HUES6 (cell line): Measurements from ENCODE around the gene POLE4.

Experiments used
- H3K27ac ChIP-seq: 2 replicates; pipeline ENCODE4 v1.7.0; 2013; ENCODE audit warnings: low read depth, mild to moderate bottlenecking, low read length, inconsistent platforms
- H3K27me3 ChIP-seq: 2 replicates; pipeline ENCODE4 v1.6.1; 2013; ENCODE audit warnings: low read length; ENCODE audit not compliant: control insufficient read depth, insufficient read depth
- H3K36me3 ChIP-seq: 2 replicates; pipeline ENCODE4 v1.6.1; 2013; ENCODE audit warnings: low read length; ENCODE audit not compliant: control insufficient read depth, insufficient read depth
- H3K4me1 ChIP-seq: 2 replicates; pipeline ENCODE4 v1.6.1; 2013; ENCODE audit warnings: low read length; ENCODE audit not compliant: control insufficient read depth, insufficient read depth
- H3K4me3 ChIP-seq: 2 replicates; pipeline ENCODE4 v1.5.1; 2013; ENCODE audit warnings: low read depth, low read length
- H3K9ac ChIP-seq: one replicate; pipeline ENCODE4 v1.6.1; 2013; ENCODE audit warnings: mild to moderate bottlenecking, low read length
- H3K9me3 ChIP-seq: 2 replicates; pipeline ENCODE4 v1.6.1; 2013; ENCODE audit warnings: low read depth, low read length; ENCODE audit not compliant: control insufficient read depth, insufficient read depth

The POLE4 gene

DNA sequence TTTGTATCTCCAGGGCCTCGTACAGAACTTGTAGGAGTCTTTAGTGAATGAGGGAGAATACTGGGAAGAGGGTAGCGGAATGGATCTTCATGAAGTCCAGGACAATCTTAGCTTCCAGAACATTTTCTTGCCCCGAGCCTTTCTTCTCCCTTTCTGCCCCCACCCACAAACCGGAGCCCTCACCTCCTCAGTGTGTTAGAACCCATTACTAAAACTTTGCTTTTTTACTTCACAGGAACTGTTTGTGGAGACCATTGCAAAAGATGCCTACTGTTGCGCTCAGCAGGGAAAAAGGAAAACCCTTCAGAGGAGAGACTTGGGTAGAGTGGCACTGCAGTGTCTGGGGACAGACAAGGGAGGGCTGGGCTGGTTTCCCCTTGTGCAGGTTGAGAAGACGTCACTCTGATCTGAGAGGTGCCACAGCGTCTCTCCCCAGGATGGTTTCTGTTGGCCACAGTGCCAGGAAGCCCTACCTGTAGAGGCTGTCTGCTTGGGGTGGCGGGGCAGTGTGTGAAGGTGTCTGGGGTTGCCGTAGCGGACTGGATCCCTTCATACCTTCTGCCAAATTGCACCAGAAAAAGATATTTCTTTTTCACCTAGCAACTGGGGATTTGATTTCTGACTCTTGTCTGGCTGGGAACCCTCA lies 786 bp downstream of the POLE4 start:
- peaks cover 9% of the 10 kb centered on the region; the same call in 1 of the 2 replicates for H3K36me3 ChIP-seq
- H3K27ac ChIP-seq: no peak overlapping the region
- H3K9ac ChIP-seq: no peak overlapping the region

DNA sequence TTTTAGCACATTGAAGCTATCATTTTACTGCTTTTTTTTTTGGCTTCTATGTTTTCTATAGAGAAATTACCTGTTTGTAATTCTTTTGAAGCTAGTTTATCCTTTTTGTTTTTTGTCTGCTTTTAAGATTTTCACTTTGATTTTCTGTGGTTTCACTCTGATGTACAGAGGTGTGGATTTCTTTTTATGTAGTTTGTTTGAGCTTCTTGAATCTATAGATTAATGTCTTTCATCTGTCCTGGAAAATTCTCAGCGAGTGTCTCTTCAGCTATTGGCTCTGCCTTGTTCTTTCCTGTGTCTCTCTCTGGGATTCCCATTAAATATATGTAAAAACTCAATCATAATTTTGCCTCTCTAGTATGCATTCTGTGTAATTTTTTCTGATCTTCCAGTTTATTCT lies 8.4 kb downstream of the POLE4 start:
- Histone ChIP-seq H3K9ac (no peak overlapping the region), H3K36me3 (peaks cover 11% of the 10 kb centered on the region; the same call in 1 of the 2 replicates)

More for the DNA sequence above, 786 bp downstream of the POLE4 start:
- Histone ChIP-seq H3K4me1 (no peaks in the 10 kb centered on the region), H3K4me3 (peak overlapping the region; percentile 87), H3K27me3 (peaks cover 16% of the 10 kb centered on the region), H3K9me3 (peaks cover 18% of the 10 kb centered on the region; the same call in 1 of the 2 replicates)

DNA sequence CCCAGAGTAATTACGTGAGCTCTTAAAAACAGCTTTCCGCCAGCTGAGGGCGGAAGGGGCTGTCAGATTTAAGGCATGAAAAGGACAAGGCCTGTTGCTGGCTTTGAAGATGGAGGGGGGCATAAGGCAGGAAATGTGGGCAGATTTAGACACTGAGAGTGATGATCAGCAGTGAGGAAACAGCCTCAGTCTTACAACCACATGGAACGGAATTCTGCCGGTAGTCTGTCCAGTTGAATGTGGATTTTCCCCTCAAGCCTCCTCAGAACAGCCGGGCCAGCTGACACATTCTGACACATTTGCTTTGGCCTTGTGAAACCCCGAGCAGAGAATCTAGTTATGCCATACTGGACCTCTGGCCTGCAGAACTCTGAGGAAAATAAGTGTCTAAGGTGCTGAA lies 16.6 kb downstream of the POLE4 start:
- Histone ChIP-seq H3K9ac (no peak overlapping the region), H3K4me3 (no peak overlapping the region), H3K36me3 (no peaks in the 10 kb centered on the region), H3K4me1 (no peaks in the 10 kb centered on the region), H3K9me3 (no peaks in the 10 kb centered on the region), H3K27me3 (no peaks in the 10 kb centered on the region), H3K27ac (no peak overlapping the region)

More for the DNA sequence above, 8.4 kb downstream of the POLE4 start:
- Histone ChIP-seq H3K27me3 (no peaks in the 10 kb centered on the region), H3K9me3 (peaks cover 5% of the 10 kb centered on the region; the same call in 1 of the 2 replicates), H3K27ac (no peak overlapping the region), H3K4me3 (no peak overlapping the region), H3K4me1 (no peaks in the 10 kb centered on the region)

DNA sequence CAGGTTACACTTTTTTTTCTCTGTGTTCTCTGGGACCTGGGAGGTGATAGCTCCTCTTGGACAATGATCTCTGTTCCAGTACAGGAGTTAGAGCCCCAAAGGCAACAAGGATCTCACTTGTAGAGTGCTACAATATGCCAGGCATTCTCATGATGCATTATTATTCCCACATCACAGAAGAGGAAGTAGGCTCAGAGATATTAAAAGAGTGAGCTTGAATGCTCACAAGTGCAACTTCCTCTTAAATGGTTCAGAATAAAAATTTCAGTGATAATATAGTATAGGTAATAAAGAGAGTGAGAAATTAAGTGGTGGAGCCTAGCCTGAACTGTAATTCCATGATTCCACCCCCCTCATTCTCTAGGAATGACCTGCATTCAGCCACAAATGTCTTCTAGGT lies 21.4 kb downstream of the POLE4 start:
- Histone ChIP-seq H3K4me3 (no peak overlapping the region), H3K27me3 (no peaks in the 10 kb centered on the region), H3K4me1 (peaks cover 2% of the 10 kb centered on the region; the same call in 1 of the 2 replicates), H3K9ac (no peak overlapping the region), H3K36me3 (no peaks in the 10 kb centered on the region), H3K9me3 (no peaks in the 10 kb centered on the region), H3K27ac (no peak overlapping the region)

DNA sequence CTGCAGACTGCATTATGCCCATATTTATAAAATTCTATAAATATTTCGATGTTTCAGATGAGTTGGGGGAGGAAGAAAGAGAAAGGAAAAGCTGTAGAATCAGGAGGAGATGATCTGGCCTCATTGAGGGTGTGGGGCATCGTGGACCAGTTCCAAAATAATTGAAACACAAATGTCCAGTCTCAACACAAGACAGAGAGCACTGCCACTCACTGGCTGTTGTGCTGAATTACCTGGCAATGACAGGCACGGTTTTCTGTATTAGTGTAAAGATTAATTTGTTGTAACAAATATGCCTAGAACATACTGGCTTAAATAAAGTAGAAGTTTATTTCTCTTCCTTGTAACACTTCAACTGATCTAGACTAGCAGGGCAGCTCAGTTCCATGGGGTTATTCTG lies 24.1 kb downstream of the POLE4 start:
- Histone ChIP-seq H3K27ac (no peak overlapping the region), H3K4me3 (no peak overlapping the region), H3K9me3 (no peaks in the 10 kb centered on the region), H3K27me3 (no peaks in the 10 kb centered on the region), H3K9ac (no peak overlapping the region), H3K36me3 (no peaks in the 10 kb centered on the region), H3K4me1 (peaks cover 7% of the 10 kb centered on the region)

DNA sequence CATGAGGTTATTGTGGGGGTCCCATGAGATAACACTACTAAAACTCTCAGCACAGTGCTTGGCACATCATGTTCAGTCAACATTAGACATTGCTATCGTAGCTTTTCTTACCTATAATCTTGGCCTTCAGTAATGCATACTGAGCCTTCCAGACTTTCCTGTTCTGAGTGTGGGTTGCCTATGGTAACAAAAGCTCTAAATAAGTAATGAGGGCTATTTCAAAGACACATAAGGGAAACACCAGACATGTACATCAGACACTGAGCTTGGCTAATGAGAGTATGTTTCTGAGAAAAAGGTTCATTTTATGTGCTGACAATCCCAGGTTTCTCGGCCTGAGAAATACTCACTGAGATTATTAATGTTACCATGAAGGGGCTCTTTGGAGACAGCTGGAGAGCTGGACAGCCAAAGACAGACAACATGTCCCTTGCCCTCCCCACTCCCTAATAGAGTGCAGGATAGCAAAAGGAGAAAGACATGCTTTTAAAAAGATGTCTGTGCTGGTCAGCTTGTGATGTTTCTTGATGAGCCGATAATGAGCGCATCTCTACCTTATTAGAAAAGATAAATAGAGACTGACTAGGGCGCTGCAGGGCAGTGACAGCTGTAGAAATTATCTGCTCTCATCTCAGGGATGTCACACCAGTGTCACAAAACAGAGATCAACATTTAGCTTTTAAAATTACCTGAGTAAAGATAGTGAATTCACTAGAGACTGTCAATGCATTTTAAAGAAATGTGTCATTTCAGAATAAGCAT lies 25.4 kb downstream of the POLE4 start:
- no peaks in the 10 kb centered on the region for H3K9me3 ChIP-seq
- no peak overlapping the region for H3K4me3 ChIP-seq
- no peaks in the 10 kb centered on the region for H3K27me3 ChIP-seq
- H3K27ac ChIP-seq: no peak overlapping the region
- no peak overlapping the region for H3K9ac ChIP-seq
- peaks cover 7% of the 10 kb centered on the region for H3K4me1 ChIP-seq
- no peaks in the 10 kb centered on the region for H3K36me3 ChIP-seq

DNA sequence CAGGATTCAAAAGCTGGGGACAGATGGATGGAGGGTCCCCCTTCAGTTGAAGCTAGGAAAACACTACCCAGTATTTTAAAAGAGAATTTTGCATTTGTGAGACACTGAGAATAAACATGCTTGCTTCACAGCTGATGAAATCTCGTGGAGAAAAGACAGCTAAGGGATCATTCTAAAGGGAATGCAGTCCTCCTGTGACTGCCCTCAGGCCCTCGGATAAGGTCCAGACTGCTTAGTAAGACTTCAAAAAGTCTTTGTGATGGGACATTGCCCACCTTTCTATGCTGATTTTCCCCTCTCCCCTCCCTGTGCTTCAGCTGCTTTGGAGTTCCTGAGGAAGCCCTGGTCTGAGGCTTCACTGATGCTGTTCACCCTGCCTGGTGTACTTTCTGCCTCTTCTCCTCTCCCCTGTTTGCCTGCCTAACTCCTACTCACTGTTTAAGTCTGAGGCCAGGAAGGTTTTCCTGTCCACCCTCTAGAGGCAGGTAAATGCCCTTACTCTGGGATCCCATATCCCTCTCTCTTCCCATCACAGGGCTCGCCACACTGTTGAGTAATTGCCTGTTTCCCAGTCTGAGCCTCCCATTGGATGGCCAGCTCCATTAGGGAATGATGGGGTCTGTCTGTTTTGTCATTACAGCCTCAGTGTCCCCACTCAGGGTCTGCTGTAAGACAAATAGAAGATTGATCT lies 26.6 kb downstream of the POLE4 start:
- Histone ChIP-seq H3K27ac (no peak overlapping the region), H3K36me3 (no peaks in the 10 kb centered on the region), H3K27me3 (no peaks in the 10 kb centered on the region), H3K4me3 (no peak overlapping the region), H3K9ac (no peak overlapping the region), H3K4me1 (peaks cover 7% of the 10 kb centered on the region), H3K9me3 (no peaks in the 10 kb centered on the region)

DNA sequence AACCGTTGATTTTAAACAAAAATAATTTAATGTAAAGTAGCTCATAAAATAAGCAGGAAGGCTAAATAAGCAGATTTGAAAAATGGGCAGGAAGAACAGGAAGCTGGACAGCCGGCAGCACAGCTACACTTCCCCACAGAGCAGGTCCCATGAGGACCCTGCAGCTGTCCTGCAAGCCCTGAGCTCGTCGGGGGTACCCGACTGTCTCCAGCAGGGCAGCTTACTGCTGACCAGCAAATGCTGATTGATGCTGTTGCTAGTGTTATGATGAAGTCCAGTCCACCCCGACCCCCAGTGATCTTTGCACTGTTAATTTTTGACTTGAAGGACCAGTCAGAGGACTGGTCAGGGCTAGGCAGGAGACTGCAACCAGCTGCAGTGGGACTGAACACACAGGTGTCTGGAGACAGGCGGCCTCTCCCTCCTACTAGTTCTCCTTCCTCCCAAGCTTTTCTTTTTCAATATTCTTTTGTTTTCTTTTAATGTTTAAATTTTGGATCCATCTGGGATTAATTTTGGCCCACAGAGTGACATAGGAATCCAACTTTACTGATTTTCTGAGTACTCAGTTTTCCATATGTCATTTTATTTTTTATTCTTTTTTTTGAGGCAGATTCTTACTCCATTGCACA lies 27.7 kb downstream of the POLE4 start:
- no peak overlapping the region for H3K9ac ChIP-seq
- no peaks in the 10 kb centered on the region for H3K9me3 ChIP-seq
- peaks cover 7% of the 10 kb centered on the region for H3K4me1 ChIP-seq
- no peak overlapping the region for H3K27ac ChIP-seq
- H3K4me3 ChIP-seq: no peak overlapping the region
- no peaks in the 10 kb centered on the region for H3K27me3 ChIP-seq
- H3K36me3 ChIP-seq: no peaks in the 10 kb centered on the region

DNA sequence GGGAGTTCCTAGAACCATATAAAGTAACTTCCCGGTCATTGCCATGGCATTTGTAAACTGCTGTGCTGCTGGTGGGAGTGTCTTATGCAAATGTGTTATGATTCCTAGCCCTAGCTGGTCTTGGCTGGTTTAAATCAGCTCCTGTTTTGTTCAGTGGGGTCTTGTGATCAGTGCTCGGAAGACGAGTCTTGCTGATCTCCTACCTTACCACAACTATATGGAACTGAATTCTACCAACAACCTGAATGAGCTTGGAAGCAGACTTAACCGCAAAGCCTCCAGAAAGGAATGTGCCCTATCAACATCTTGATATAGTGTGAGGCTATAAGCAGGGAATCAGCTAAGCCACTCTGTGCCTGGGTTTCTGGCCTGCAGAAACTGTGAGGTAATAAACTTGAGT lies 33.5 kb downstream of the POLE4 start:
- Histone ChIP-seq H3K9me3 (no peaks in the 10 kb centered on the region), H3K4me1 (peaks cover 11% of the 10 kb centered on the region), H3K4me3 (no peak overlapping the region), H3K27me3 (no peaks in the 10 kb centered on the region), H3K27ac (no peak overlapping the region), H3K36me3 (no peaks in the 10 kb centered on the region), H3K9ac (peak overlapping the region; percentile 36)

DNA sequence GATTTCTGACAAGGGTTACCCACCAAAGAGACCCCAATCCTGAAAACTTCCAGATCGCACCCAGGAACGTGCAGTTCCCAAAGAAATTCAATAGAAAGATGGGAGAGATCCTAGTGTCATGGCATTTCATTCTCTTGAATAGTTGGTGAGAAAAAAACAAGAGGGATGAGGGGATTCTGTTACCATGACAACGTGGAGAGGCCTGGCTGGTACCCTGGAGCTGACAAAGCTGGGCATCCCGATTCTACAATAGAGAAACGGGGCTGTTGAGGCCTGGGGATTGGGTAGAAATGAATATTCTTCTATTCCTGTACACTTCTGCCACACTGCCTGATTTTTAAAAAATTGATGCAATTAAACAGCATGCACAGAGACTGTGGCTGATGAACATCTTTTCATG lies 41.0 kb downstream of the POLE4 start:
- H3K4me1 ChIP-seq: no peaks in the 10 kb centered on the region
- H3K9me3 ChIP-seq: peaks cover 5% of the 10 kb centered on the region; the same call in 1 of the 2 replicates
- no peak overlapping the region for H3K4me3 ChIP-seq
- no peaks in the 10 kb centered on the region for H3K36me3 ChIP-seq
- no peak overlapping the region for H3K9ac ChIP-seq
- H3K27me3 ChIP-seq: no peaks in the 10 kb centered on the region
- H3K27ac ChIP-seq: no peak overlapping the region
